HAP-1 (cell line): ENCODE data around the gene GSC.
A peak's percentile ranks its signal among the peaks of the same experiment; 100 is the strongest.
"Not testable (repeated sequence)": the region's sequence is repeated elsewhere in the genome, so short reads cannot be mapped to it uniquely, and the experiment has no call there.

Experiments
- DNase-seq, 2 experiments: peaks; one replicate each; pipeline ENCODE4 v3.0.0-alpha.2; 2016 to 2020; ENCODE audit warnings: low spot score in 2 of 2
- H3K27me3 ChIP-seq: fragments of 250-450 bp; sonication (Bioruptor Pico); 2 replicates; pipeline ENCODE4 v1.5.1; 2020; ENCODE audit warnings: low read depth, mild to moderate bottlenecking, moderate library complexity
- H3K36me3 ChIP-seq: fragments of 250-450 bp; sonication (Bioruptor Pico); replicated peaks from 2 replicates; pipeline ENCODE4 v1.5.1; 2020; ENCODE audit warnings: mild to moderate bottlenecking
- H3K4me1 ChIP-seq: fragments of 250-450 bp; sonication (Bioruptor Pico); 2 replicates; pipeline ENCODE4 v1.5.1; 2020; ENCODE audit warnings: mild to moderate bottlenecking
- H3K4me3 ChIP-seq: fragments of 250-450 bp; sonication (Bioruptor Pico); 2 replicates; pipeline ENCODE4 v1.5.1; 2020; ENCODE audit warnings: mild to moderate bottlenecking, moderate library complexity
- H3K9me3 ChIP-seq: fragments of 250-450 bp; sonication (Bioruptor Pico); 2 replicates; pipeline ENCODE4 v1.5.1; 2020; ENCODE audit warnings: mild to moderate bottlenecking, moderate library complexity
- in situ Hi-C: fragments of 300-500 bp; cut with MboI; formaldehyde crosslinking; loops from 3 replicates; pipeline ENCODE4 v1.14.3; 2020; ENCODE audit warnings: low sequenced_read_pairs, inconsistent platforms, mixed read lengths

GSC gene

DNA sequence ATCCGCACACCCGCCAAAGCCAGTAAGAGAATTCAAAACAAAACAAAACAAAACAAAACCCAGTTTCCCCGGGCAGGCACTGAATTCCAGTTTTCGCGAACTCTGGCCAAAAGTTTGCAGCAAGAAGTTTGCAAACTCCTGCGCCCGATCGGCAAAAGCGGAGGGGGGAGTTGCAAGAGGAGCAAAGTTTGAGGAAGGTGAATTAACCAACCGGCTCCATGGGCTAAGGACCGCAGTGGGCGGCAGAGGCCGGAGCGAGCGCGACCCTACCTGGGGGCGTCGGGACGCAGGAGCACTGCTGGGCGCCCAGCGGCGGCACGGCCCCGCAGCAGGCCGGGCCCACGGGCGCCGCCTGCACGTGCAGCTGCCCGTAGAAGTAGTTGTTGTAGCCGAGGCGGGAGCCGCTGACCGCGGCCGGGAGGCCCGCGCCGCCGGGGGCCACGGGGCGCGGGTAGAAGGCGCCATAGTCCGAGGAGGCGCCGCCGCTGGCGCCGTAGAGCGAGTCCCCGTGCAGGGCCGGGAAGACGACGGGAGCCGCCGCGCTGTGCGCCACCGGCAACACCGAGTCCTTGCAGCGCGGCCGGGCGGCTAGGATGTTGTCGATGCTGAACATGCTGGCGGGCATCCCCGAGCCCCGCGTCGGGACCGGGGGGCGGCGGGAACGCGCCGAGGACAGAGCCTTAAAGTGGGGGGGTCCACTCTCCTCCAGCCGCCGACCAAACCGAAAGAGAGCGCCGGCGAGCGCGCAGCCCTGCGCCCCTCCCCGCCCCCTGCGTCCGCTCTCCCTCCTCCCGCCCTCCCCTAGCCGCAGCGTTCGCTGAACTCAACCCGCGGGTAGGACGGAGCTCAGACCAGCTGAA is at the start of gene GSC:
TSS of gene GSC (minus strand) at position 723 of the 860 bp plus-strand sequence. CDS start at position 625, 98 bp downstream.
- Histone ChIP-seq H3K36me3 (no peaks in the 10 kb centered on the region), H3K4me3 (peak within 1 kb of the TSS; percentile 31), H3K4me1 (peaks cover 3% of the 10 kb centered on the region; the same call in 1 of the 2 replicates), H3K9me3 (no peaks in the 10 kb centered on the region), H3K27me3 (peaks cover 88% of the 10 kb centered on the region)
- DNase-seq: peak; percentile 50 to 69
- in situ Hi-C loops: no loop called here

- Histone ChIP-seq H3K27me3 (no peaks in the 10 kb centered on the region), H3K9me3 (peaks cover 2% of the 10 kb centered on the region; the same call in 1 of the 2 replicates), H3K4me1 (no peaks in the 10 kb centered on the region), H3K4me3 (no peak overlapping the region), H3K36me3 (no peaks in the 10 kb centered on the region)
- no peak for DNase-seq
- in situ Hi-C loops: no loop called here
Measured at GRCh38 chr14:94819531-94819930, 49.6 kb upstream of the GSC start.

GRCh38 chr14:94816113-94816512 is 46.2 kb upstream of the GSC start:
- Histone ChIP-seq H3K36me3 (no peaks in the 10 kb centered on the region), H3K4me1 (no peaks in the 10 kb centered on the region), H3K27me3 (no peaks in the 10 kb centered on the region), H3K9me3 (no peaks in the 10 kb centered on the region), H3K4me3 (no peak overlapping the region)
- no peak for DNase-seq
- in situ Hi-C loops: no loop called here

DNA sequence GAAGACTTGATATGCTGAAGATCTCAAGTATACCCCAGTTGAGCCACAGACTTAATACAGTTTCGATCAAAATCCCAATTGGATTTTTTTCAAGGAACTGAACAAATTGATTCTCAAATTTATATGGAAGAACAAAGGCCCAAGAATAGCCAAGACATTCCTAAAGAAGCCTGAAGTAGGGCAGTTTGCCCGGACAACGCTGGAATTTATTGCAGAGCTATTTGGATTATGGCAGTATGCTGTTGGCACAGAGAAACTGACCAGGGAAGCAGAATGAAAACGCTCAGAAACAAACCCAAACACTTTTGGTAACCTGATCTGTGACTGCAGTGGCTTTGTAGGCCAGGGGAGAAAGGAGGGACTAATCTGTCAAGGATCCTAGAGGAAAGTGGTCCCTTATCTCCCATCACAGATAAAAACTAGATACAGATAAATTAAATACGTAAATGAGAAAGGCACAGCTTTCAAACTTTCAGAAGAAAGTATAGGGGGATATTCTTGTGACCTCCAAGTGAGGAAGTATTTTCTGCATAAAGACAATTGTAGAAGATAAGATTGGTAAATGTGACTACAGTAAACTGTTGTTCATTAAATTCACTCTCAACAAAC is 35.9 kb upstream of the GSC start:
- H3K27me3 ChIP-seq: no peaks in the 10 kb centered on the region
- H3K36me3 ChIP-seq: no peaks in the 10 kb centered on the region
- H3K9me3 ChIP-seq: no peaks in the 10 kb centered on the region
- no peak for DNase-seq
- H3K4me3 ChIP-seq: no peak overlapping the region
- in situ Hi-C loops: no loop called here
- no peaks in the 10 kb centered on the region for H3K4me1 ChIP-seq

GRCh38 chr14:94801225-94801624 is 31.3 kb upstream of the GSC start:
- Histone ChIP-seq H3K4me1 (no peaks in the 10 kb centered on the region), H3K4me3 (no peak overlapping the region), H3K9me3 (no peaks in the 10 kb centered on the region), H3K27me3 (no peaks in the 10 kb centered on the region), H3K36me3 (no peaks in the 10 kb centered on the region)
- DNase-seq: no peak
- in situ Hi-C loops: no loop called here

GRCh38 chr14:94800764-94801163 is 30.9 kb upstream of the GSC start:
- H3K27me3 ChIP-seq, H3K9me3 ChIP-seq, in situ Hi-C loops, H3K4me1 ChIP-seq, DNase-seq, H3K4me3 ChIP-seq, H3K36me3 ChIP-seq: not testable (repeated sequence)

GRCh38 chr14:94797887-94798286 is 28.0 kb upstream of the GSC start:
- no peak for DNase-seq
- Histone ChIP-seq H3K4me3 (no peak overlapping the region), H3K27me3 (no peaks in the 10 kb centered on the region), H3K36me3 (no peaks in the 10 kb centered on the region), H3K4me1 (no peaks in the 10 kb centered on the region), H3K9me3 (no peaks in the 10 kb centered on the region)
- in situ Hi-C loops: no loop called here

GRCh38 chr14:94796278-94796677 is 26.4 kb upstream of the GSC start:
- no peaks in the 10 kb centered on the region for H3K27me3 ChIP-seq
- no peaks in the 10 kb centered on the region for H3K36me3 ChIP-seq

DNA sequence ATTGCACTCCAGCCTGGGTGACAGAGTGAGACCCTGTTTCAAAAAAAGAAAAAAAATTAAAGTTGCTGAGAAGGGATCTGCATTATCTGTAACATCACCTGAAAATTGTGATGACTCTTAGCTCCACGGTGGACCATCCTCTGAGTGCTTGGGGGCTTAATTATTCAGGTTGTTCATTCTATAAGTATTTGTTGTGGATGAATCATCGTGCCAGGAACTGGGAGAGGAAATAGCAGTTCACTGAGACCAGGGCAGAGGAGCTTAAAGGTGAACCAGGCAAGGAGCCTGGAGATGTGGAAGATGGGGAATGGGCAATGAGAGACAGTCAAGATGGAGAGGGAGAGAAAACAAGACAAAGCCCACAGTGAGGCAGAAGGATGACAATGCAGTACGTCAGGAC is 25.5 kb upstream of the GSC start:
- in situ Hi-C loops: no loop called here
- Histone ChIP-seq H3K36me3 (no peaks in the 10 kb centered on the region), H3K9me3 (no peaks in the 10 kb centered on the region), H3K27me3 (no peaks in the 10 kb centered on the region), H3K4me1 (no peaks in the 10 kb centered on the region), H3K4me3 (no peak overlapping the region)
- DNase-seq: no peak

More at GRCh38 chr14:94796278-94796677, 26.4 kb upstream of the GSC start:
- H3K4me1 ChIP-seq: no peaks in the 10 kb centered on the region
- in situ Hi-C loops: no loop called here
- DNase-seq: no peak
- H3K9me3 ChIP-seq: no peaks in the 10 kb centered on the region
- no peak overlapping the region for H3K4me3 ChIP-seq

DNA sequence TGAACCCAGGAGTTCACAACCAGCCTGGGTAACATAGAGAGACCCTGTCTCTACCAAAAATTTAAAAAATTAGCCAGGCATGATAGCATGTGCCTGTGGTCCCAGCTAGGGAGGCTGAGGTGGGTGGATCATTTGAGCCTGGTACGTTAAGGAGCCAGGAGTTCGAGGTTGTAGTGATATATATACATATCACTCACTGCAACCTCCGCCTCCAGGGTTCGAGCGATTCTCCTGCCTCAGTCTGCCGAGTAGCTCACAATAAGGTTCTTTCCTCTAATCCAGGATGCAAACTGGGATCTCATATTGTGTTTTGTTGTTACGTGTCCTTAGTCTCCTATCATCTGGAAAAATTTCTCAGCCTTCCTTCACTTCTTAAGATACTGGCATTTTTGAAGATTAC is 24.0 kb upstream of the GSC start:
- no peak overlapping the region for H3K4me3 ChIP-seq
- in situ Hi-C loops: no loop called here
- no peaks in the 10 kb centered on the region for H3K9me3 ChIP-seq

GRCh38 chr14:94787655-94788054 is 17.7 kb upstream of the GSC start:
- no peak overlapping the region for H3K4me3 ChIP-seq
- no peaks in the 10 kb centered on the region for H3K36me3 ChIP-seq
- H3K4me1 ChIP-seq: no peaks in the 10 kb centered on the region
- DNase-seq: no peak
- H3K9me3 ChIP-seq: no peaks in the 10 kb centered on the region
- in situ Hi-C loops: no loop called here
- peaks cover 30% of the 10 kb centered on the region for H3K27me3 ChIP-seq

More for the DNA sequence above, 24.0 kb upstream of the GSC start:
- Histone ChIP-seq H3K4me1 (no peaks in the 10 kb centered on the region), H3K36me3 (no peaks in the 10 kb centered on the region), H3K27me3 (no peaks in the 10 kb centered on the region)
- DNase-seq: no peak

- DNase-seq: no peak
- H3K27me3 ChIP-seq: peaks cover 30% of the 10 kb centered on the region
- no peak overlapping the region for H3K4me3 ChIP-seq
- no peaks in the 10 kb centered on the region for H3K36me3 ChIP-seq
- no peaks in the 10 kb centered on the region for H3K9me3 ChIP-seq
- H3K4me1 ChIP-seq: no peaks in the 10 kb centered on the region
- in situ Hi-C loops: no loop called here
Measured at GRCh38 chr14:94787092-94787491, 17.2 kb upstream of the GSC start.

- peaks cover 4% of the 10 kb centered on the region for H3K4me1 ChIP-seq
- no peaks in the 10 kb centered on the region for H3K36me3 ChIP-seq
- peaks cover 49% of the 10 kb centered on the region for H3K27me3 ChIP-seq
- peak; percentile 42 to 43 for DNase-seq
- no peak overlapping the region for H3K4me3 ChIP-seq
- no peaks in the 10 kb centered on the region for H3K9me3 ChIP-seq
- in situ Hi-C loops: no loop called here
Measured at GRCh38 chr14:94780536-94781399, 10.9 kb upstream of the GSC start.

DNA sequence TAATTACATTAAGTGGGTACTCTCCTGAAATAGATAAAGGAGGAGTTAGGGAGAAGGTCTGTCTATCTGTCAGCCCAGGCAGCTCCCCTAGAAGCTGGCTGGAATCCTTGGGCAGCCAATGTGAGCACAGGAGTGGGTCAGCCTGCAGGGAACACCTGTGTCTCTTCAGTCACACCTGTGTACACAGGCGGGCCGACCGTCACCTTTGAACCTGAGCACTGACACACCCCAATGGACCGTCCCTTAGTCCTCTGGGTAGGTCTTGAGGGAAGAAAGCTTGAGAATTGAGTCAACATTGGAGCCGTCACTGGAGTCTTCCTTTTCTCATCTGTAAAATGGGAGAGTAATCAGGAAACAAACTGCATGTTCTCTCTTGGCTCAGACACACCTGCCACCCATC is 9.8 kb upstream of the GSC start:
- H3K4me3 ChIP-seq: no peak overlapping the region
- no peaks in the 10 kb centered on the region for H3K36me3 ChIP-seq
- H3K9me3 ChIP-seq: no peaks in the 10 kb centered on the region
- in situ Hi-C loops: no loop called here
- H3K27me3 ChIP-seq: peaks cover 56% of the 10 kb centered on the region
- no peak for DNase-seq
- H3K4me1 ChIP-seq: peaks cover 4% of the 10 kb centered on the region
